GM23248 (cell line): ENCODE results near the gene TMEM201.

ENCODE experiments used
- EZH2 ChIP-seq: fragments of 200-600 bp; sonication (generic); IDR thresholded peaks from 2 replicates; pipeline ENCODE4 v1.6.1; 2018; ENCODE audit warnings: antibody characterized with exemption, mild to moderate bottlenecking; ENCODE audit not compliant: insufficient read depth, poor library complexity, severe bottlenecking
- EZH2phosphoT487 ChIP-seq: fragments of 200-600 bp; sonication (generic); IDR thresholded peaks from 2 replicates; pipeline ENCODE4 v1.6.1; 2018; ENCODE audit warnings: antibody characterized with exemption, moderate library complexity, mild to moderate bottlenecking, low read depth; ENCODE audit not compliant: insufficient read depth

DNA sequence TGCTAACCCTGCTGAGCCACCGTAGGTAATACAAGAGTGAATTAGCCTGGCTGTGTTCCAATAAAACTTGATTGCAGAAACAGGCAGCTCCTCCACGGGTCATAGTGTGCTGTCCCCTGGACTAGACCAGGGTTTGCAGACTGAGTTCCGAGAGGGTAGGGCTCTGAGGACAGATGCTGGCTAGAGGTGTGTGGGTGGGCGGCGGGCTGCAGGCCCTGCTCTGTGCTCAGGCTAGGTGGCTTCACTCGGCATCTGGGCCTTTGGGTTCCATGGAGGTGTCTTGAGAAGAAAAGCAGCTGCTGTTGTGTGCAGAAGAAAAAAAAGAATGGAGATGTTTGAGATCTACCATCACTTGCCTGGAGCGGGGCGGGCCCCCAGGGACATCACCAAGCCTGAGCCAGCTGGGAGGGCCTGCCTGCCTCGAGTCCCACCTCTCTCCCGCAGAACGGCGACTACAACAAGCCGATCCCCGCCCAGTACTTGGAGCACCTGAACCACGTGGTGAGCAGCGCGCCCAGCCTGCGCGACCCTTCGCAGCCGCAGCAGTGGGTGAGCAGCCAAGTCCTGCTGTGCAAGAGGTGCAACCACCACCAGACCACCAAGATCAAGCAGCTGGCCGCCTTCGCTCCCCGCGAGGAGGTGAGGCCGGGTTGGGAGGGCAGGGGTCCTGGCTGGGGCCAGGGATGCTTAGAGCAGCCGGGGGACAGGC lies 7.9 kb downstream of the TMEM201 start:
- TF ChIP-seq EZH2 = no peak
- TF ChIP-seq EZH2phosphoT487 = no peak
